ENCODE measurements around the gene NUP210L.

GRCh38 chr1:154129391-154129970 lies 25.4 kb downstream of the NUP210L start:
- TF ChIP-seq CTCF (IDR thresholded peaks at IDR 0.05) (no peak), EP300 (IDR thresholded peaks at IDR 0.05) (no peak)

All from tibial nerve (tissue), 4 donors.